Superior temporal gyrus (tissue), 1 donor: ENCODE results near the gene MAST4.
A peak's percentile ranks its signal among the peaks of the same experiment; 100 is the strongest.
"Not testable (repeated sequence)": the region's sequence is repeated elsewhere in the genome, so short reads cannot be mapped to it uniquely, and the experiment has no call there.

ENCODE experiments used
- DNase-seq: peaks from one replicate; pipeline ENCODE4 v3.0.0-alpha.2; 2016; ENCODE audit errors: extremely low spot score

MAST4 gene

DNA sequence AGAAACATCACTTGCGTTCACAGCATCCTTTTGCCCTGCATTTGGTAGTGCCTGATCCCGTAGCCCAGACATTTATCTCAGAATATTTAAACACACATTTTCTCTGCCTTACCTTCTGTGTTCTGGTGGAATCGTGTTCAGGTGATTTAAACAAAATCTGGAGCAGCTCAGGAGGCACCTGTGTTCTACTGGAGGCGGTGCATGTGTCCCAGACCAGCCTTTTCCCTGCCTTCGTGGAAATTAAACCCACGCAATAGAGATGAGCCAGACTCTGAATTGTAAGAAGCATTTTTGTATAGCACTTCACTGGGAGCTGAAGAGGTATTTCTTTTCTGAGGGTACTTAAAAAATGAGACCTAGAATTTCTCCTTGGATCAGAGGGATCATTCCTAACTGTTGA lies 212.5 kb downstream of the MAST4 start:
- no peak for DNase-seq

DNA sequence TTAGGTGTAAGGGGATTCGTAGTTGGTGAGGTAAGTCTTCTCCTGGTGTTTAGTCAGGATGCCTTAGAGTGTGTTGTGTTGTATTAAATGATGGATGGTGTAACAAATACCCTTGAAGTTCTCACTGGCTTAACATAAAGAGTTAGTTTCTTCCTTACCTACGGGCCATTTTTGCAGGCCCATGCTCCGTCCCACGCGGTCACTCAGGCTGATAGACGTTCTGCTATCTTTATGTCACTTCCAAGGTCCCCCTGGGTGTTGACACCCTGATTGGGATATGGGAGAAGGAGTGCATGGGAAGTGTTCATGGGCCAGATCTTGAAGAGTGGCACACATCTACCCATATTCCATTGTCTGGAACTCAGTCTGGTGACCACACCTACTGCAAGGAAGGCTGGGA lies 214.0 kb downstream of the MAST4 start:
- DNase-seq, result no peak

DNA sequence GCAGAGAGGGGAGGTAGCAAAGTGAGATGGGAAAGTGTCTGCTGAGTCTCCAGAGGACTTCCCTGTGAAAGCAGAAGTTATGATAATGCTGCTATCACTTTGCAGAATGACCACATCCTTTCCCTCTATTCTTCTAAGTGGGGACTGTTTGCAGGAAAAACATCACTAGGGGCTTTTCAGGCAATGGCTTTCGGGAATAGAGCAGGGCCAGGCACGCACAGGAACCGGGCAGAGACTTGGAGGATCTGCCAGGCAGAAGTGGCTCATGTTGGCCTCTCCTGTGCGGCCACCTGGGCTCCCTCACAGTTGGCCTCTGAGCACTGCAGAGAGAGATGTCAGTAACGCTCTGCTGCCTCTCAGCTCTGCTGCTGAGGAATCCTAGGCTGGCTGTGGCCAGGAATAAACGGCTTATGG lies 214.7 kb downstream of the MAST4 start:
- no peak for DNase-seq

DNA sequence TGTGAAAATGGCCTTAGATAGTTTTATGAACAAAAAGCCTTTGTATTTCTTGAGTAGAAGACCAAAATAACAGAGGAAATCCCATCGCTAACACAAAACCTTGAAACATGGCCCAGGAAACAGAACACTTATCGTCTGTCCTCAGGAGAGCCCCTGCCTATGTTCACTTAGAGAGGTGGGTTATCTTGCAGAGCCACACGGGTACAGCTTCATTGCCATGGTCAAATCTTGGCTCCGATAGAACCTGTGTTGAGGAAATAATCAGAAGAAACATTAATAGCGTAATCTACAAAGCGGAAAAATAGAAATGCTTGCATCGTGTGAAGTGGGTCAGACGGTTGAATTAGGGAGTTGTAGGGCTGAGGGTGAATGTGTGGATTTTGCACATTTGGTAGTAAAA lies 216.1 kb downstream of the MAST4 start:
- no peak for DNase-seq

DNA sequence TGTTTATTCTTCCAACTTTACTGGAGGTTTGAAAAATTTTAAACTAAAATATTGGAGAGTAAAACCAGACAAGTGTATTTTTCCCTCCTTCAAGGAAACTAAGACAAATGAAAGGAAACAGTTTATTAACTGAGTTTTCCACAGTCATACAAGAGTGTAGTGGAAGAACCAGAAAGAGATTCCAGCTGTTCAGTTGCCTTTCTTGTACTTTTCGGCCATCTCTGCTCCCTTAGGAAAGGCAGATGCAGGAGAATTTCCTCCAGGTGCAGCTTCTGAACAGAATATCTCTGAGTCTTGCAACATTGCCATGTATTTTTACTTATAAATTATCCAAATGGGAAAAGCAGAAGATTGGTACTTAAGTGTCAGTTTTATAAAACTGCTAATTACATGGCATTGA lies 217.1 kb downstream of the MAST4 start:
- DNase-seq, result no peak

DNA sequence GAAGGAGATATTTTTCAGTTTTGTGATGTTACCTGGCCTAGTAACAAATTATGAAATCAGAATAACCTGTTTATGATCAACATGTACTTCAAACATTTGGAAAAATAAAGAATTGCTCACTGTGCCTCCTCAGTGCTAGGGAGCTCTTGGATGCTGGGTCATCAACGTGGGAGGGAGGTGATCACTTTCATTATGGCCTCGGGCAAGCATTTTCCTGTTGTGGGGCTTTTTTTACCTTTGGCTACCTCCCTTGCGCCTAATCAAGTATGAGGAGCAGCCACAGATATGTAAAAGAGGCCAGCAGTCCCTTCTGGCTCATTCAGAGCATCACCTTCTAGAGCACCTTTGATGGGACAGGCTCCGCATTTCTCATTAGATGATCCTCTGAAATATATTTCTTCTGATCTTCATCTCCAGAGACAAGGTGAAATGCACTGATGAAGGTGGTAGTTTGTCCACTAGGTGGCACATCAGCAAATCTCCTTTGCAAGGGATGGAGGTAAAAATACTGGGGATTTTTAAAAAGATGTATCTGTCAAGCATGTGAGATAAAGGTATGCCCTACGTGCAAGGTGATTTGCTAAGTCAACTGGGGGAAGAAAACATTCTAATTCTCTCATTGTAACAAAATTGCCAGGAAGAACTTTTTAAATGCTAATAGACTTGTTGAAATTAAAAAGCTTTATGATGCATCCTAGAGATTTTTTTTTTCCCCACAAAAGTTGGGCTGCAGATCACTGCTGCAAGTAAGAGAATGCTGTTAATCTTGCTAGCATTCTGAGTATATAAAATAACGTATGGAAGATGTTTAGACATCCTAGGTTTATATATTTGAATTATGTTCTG lies 218.2 kb downstream of the MAST4 start:
- peak; percentile 85 for DNase-seq

DNA sequence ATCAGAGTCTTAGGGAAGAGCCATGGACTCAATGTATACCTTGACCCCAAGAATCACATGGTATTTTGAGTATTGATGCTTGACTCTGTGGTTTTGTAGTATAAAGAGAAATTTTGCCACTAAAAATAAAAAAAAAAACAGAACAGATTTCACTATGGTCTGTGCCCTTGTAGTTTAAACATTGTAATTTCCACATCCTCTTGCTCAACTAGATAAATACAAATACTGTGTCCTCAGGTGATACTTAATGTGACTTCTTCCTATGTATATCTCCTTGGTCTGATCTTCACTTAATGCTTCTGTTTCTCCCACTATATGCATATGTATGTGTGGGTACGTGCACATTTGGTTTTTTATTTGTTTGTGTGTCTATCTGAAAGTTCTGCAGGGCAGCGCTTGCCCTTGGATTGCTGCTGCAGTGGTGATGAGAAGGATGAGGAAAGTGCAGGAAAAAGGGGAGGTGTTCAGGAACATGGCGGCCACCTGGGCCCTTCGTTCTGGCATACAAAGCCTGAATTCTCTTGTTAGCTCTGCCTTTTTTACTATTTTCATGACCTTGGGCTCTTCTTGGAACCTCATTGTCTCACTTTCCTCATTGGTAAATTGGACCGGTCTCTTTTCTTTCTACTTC lies 222.2 kb downstream of the MAST4 start:
- DNase-seq, result no peak

DNA sequence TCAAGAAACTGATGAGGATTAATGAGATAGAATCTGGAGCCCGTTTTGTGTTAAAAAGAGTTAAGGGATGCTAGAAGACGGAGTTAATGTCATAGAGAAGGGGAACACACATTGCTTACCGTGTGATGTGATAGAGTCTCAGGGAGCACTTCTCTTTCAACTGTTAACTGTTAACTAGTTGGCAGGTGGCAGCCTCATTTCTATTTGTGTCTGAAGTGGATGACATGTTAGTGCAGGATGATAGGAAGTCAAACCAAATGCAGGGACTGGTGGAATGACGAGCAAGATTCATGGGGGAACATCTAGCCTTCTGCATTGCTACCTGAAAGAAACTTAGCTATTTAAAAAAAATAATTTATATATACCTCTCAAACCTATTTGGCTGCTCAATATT lies 222.7 kb downstream of the MAST4 start:
- no peak for DNase-seq

DNA sequence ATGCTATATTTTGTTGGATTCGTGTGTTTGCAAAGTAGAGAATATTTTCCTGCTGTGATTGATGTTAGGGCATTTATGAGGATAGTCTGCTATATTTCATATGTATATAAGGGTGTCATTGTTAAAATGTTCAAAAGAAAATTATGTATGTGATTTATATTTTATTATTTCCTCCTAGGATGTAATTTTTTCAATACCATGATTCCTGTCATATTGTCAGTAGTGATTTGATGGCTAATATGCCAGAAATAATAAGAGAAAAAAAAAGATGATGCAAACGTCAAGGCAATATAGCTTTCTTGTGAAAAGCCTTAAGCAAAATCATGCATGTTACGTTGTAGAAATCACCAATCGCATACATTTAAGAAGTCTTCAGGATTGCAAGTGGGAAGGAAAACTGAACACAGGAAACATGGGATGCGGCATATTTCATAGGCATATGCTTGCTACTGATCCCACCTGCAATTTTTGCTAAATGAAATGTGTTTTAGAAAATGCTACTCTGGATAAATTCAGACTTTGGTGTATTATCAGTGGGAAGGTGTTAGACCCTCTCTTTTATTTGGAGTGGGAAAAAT lies 224.5 kb downstream of the MAST4 start:
- no peak for DNase-seq

DNA sequence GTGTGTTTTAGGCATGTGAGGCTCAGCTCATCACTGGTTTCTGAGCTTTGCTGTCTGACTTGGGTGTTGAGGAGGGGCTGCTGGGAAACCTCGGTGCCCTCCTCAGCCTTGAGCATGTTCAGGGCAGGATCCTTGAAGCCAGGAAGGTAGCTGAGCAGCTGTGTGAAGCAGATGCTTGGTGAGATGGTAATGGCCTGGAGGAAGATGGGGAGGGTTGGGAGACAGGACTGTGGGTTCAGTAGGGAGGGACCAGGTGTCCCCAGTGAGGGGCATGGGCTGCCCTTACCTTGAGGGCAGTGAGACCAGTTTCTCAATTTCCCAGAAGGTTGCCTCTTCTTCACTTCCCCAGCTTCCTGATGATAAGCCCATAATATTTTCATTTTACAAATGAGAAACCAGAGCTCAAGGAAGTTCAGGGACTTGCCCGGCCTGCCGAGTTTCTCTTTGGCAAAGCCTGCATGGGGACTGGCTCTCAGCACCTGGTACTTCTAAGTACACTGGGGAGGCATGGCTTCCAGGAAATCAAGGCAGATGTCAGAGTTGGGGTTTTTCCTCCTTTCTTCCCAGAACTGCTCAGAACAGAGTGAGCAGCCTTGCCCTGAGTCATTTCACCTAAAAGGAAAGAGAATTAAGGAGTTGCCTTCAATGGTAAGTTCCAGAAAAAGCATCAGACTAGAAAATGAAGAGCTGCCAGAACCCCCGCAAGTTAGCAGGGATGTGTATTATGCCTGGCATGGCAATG lies 225.7 kb downstream of the MAST4 start:
- DNase-seq, result no peak

DNA sequence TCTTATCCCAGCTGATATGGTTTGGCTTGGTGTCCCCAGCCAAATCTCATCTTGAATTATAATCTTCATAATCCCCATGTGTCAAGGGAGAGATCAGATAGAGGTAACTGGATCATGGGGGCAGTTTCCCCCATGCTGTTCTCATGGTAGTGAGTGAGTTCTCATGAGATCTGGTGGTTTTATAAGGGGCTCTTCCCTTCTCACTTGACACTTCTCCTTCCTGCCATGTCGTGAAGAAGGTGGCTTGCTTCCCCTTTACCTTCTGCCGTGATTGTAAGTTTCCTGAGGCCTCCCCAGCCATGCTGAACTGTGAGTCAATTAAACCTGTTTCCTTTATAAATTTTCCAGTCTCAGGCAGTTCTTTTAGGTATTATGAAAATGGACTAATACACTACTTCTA lies 226.7 kb downstream of the MAST4 start:
- not testable (repeated sequence) for DNase-seq

DNA sequence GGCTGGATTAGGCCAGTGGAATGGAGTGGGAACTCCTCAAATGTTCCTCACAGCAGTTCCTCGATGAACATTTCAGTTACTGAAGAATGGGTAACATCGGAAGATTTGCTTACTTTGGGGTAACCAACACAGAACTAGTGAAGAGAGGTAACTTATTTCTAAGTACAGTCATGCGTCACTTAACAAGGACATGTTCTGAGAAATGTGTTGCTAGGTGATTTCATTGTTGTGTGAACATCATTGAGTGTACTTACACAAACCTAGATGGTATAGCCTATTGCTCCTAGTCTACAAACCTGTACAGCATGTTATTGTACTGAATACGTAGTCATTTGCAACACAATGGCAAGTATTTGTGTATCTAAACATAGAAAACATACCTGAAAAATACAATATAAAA lies 228.3 kb downstream of the MAST4 start:
- DNase-seq, result no peak

DNA sequence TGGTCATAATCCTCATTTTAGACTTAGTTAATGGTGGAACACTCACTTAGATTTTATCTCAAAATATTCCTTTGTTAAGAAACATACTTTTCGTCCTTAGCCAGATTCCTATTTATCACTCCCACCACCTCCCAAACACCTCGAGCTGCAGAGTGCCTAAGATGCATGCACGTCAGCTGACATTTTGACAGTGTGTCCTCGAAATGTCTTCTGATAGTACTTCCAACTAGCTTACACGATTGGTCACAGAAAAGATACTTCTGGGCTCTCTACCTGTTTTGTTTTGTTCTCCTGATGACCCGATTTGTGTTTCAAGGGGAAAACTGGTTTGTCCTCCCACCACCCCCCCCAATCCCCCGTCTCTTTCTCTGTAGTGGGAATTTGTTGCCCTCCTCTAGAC lies 230.1 kb downstream of the MAST4 start:
- DNase-seq, result no peak

DNA sequence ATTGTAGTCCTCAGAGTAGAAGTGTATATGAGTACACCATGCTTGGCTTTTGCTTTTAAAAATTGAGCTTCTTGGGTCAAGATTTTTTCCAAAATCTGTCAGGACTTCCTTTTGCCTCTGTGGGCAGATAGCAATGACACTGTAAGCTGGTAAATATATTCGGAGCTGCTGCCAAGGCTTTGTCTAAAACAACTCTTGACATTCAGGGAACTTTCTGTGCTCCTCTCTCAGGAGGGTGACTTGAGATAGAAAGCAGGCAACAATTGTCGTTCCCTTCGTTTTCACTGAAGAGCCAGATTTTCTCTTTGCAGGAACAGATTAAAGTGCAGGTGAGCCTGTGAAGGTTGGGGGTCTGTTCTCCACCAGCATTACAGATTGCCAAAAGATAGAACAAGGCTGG lies 230.5 kb downstream of the MAST4 start:
- no peak for DNase-seq

DNA sequence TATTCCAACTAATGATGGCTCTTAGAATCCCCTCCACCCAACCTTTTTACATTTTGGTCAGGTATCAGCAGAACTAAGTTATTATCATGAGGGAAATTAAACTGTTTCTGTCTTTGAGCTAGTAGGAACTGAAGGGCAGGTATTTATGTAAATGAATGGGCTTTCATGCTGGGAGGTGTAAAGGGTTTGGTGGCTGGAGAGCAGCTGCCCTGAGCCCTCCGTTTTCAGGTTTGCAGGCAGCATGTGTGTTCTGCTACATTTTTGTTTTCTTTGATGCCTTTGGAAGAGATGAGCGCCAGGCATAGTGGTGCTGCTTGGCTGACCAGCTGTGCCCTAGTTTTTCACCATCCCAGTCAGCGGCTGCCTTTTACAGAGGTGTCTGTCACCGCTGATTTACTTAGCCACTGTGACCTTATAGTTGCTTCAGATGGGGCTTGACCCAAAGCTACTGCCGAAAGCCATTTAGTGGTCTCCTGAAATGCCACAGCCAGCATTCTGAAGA lies 231.9 kb downstream of the MAST4 start:
- DNase-seq, result no peak

DNA sequence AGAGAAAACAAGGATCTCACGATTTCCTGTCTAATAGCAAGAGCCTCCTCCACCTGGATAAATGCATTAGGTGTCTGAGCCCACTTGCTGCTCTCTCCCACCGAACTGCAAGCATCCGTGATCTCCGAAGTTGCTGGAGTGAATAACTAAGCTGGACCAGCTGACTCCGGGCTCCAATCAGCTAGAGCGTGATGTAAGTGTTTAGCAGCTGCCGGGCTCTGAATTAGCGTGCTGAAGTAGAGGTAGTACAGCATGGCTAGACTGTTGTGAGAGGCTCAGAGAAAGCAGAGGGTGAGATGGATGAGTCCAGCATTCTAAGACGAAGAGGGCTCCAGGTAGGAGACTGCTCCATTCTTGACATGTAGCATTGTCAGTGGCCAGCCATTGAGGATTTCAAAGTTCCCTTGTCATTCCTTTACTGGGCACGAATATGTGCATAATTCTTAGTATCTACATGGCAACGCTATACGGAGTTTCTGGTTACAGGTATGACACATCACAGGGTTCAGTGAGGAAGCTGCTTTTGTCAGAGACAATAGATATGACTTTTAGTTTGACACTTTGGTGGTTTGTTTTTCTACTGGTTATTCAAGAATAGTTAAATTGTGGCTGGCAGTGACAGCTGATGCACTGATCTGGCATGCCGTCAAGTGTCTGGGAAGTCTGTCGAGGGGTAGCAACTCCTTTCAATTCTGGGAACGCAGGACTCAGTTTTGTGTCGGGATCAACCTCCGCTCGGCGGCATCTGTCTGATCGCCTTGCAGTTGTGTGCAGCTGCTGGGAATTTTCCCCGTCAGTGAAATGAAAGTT lies 232.6 kb downstream of the MAST4 start:
- peak; percentile 92 for DNase-seq

DNA sequence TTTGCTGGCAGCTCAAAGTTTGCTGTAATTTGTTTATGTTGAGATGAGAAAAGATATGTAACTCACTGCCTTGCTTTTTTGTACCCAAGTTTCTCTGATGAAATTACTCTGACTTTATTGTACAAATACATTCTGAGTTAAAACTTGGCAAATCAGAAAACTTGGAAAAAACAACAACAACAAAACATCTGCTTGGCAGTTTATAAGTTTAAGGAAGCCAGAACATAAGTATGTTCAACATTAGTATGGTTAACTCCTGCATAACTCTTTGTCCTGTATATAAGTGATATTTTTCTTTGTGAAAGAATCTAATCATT lies 233.1 kb downstream of the MAST4 start:
- no peak for DNase-seq

DNA sequence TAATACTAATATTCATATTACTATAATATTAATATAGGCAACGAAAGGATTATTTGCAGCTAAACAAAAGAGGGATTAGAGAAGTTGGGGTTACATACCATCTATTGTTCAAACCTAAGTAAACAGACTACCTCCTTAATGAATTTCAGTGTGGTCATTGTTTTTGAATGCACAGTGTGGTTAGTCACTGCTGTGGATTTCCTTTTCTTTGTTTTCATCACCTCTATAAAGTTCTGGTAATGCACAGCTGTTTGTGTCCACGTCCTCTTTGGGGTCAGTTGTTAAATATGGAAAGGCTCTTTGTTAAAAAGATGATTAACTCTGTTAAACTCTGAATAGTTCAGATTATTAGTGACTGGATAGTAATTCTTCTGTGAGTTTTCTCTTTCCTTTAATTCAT lies 233.6 kb downstream of the MAST4 start:
- DNase-seq, result no peak

DNA sequence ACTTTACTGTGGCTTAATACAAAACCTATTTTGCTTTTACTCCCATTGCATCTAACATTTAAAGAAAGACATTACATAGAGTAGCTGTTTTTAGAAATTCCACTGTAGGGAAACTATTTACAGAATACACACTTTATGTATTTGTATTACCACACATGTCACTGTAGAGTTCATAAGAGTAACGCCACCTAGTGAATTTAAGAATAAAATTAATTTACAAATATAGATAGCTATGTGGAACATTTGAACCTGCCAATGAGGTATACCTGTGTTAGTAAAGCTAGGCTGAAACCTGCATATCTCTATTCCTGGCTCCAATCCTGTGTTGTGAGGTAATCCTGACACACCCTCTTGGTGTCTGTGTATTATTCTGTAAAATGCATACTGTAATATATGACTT lies 234.4 kb downstream of the MAST4 start:
- DNase-seq, result peak; percentile 48

DNA sequence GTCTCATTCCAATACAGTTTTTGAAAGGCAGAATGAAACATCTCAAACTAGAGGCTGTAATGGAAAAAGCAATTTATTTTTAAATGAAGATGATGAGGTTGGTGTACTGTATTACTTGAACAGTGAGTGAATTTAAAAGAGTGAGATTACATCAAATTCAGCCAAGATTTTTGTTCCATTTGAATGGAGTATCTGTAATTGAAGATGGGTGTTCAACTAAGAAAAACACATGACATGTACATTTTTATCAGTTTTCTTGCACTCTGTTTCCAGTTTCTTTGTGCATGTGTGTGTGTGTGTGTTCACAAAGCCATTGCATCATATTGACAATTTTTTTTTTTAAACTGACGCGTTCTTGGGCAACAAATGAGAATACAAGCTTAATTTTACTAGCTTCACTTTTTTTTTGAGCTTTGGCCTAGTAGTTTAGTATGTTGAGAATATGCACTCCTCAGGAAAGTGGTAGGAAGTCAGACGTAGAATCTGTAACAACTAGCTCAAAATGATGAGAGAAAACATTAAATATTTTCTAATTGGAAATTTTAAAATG lies 243.5 kb downstream of the MAST4 start:
- DNase-seq, result no peak

DNA sequence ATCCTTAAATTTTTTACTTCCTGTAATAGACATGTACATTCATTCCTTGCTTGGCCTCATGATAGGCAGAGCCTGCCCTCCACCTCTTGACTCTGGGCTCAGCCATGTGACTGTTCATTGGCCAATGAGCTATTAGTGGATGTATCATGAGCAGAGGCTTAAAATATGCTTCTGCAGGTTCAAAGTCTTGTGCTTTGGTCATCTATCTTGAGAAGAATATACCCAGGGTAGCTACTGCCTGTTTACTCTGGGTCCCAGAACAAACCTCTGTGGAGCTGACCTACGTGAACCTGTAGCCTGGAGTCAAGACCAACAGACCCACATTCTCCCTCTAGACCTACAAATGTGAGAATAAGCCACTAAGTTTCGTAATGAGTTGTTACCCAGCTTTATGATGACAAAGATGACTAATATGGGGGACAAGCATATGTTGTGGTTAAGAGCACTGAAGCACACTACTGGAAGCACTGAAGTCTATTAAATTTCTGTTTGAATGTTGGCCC lies 244.4 kb downstream of the MAST4 start:
- no peak for DNase-seq
